ENCODE data around the gene ZNF10. TPM values are rescaled to one million over a fixed set of nuclear protein-coding genes. Genes with fewer than 3 reads are reported as not detected.

ZNF10 gene
- total and polyA plus RNA-seq, 5 donors from 2014 or later, result 4.8 to 24.2 (median 13.4) TPM

DNA sequence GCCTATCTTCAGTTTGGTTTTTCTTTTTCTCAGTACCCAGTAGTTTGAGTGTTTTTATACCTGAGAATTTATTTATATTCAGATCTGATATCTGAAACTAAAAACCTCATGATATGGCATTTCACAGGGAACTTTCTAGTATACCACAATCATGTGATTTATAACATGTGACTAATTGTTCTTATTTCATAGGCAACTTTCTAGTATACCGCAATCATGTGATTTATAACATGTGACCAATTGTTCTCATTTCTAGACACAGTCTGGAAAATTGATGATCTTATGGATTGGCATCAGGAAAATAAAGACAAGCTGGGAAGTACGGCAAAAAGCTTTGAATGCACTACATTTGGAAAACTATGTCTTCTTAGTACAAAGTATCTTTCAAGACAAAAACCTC is 71.5 kb downstream of the ZNF10 start:
- Mint-ChIP-seq H3K27ac (no peak overlapping the region), H3K4me1 (peaks cover 0 to 2% (median 0%) of the 10 kb centered on the region in 4 donors), H3K9me3 (peaks cover 0 to 74% (median 31%) of the 10 kb centered on the region in 7 donors), H3K36me3 (peaks cover 40% of the 10 kb centered on the region), H3K27me3 (no peaks in the 10 kb centered on the region), H3K4me3 (no peak overlapping the region)
- Histone ChIP-seq H3K27ac (ENCODE audit: insufficient read depth, low read length, poor library complexity, severe bottlenecking) (no peak overlapping the region), H3K36me3 (ENCODE audit: control insufficient read depth, insufficient read depth, low read length) (peaks cover 30% of the 10 kb centered on the region), H3K9me3 (ENCODE audit: control insufficient read depth in 2 of 2, low read length in 2 of 2) (peaks cover 70 to 72% of the 10 kb centered on the region in 2 experiments), H3K4me3 (ENCODE audit: low read depth, low read length) (peak overlapping the region; percentile 28), H3K27me3 (ENCODE audit: control insufficient read depth, insufficient read depth, low read length) (no peaks in the 10 kb centered on the region), H3K4me1 (ENCODE audit: control insufficient read depth, insufficient read depth, low read length, poor library complexity, severe bottlenecking) (no peaks in the 10 kb centered on the region)
- DNase-seq (no peak), ATAC-seq (ENCODE audit: low read depth in 2 of 2) (no peak)

DNA sequence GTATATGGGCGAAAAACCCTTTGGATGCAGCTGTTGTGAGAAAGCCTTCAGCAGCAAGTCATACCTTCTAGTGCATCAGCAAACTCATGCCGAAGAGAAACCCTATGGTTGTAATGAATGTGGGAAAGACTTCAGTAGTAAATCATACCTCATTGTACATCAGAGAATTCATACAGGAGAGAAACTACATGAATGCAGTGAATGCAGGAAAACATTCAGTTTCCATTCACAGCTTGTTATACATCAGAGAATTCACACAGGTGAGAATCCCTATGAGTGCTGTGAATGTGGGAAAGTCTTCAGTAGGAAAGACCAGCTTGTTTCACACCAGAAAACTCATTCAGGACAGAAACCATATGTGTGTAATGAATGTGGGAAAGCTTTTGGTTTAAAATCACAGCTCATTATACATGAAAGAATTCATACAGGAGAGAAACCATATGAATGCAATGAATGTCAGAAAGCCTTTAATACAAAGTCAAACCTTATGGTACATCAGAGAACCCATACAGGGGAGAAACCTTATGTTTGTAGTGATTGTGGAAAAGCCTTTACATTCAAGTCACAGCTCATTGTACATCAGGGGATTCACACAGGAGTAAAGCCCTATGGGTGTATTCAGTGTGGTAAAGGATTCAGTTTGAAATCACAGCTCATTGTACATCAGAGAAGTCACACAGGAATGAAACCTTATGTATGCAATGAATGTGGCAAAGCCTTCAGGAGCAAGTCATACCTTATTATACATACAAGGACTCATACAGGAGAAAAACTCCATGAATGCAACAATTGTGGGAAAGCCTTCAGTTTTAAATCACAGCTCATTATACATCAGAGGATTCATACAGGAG is 72.3 kb downstream of the ZNF10 start:
- no peak for ATAC-seq (ENCODE audit: low read depth in 2 of 2)
- peaks cover 0 to 2% (median 0%) of the 10 kb centered on the region in 4 donors for H3K4me1 Mint-ChIP-seq
- peak overlapping the region in 1 of 4 donors; percentile 15 for H3K4me3 Mint-ChIP-seq
- peak overlapping the region; percentile 6 for H3K4me3 ChIP-seq (ENCODE audit: low read depth, low read length)
- no peak for DNase-seq
- H3K36me3 ChIP-seq (ENCODE audit: control insufficient read depth, insufficient read depth, low read length), result peaks cover 30% of the 10 kb centered on the region
- H3K27me3 ChIP-seq (ENCODE audit: control insufficient read depth, insufficient read depth, low read length), result no peaks in the 10 kb centered on the region
- no peak overlapping the region for H3K27ac ChIP-seq (ENCODE audit: insufficient read depth, low read length, poor library complexity, severe bottlenecking)
- no peaks in the 10 kb centered on the region for H3K27me3 Mint-ChIP-seq
- no peaks in the 10 kb centered on the region for H3K4me1 ChIP-seq (ENCODE audit: control insufficient read depth, insufficient read depth, low read length, poor library complexity, severe bottlenecking)
- no peak overlapping the region for H3K27ac Mint-ChIP-seq
- peaks cover 40% of the 10 kb centered on the region for H3K36me3 Mint-ChIP-seq
- H3K9me3 ChIP-seq (ENCODE audit: control insufficient read depth in 2 of 2, low read length in 2 of 2), result peaks cover 78 to 80% of the 10 kb centered on the region in 2 experiments
- H3K9me3 Mint-ChIP-seq, result peaks cover 0 to 81% (median 31%) of the 10 kb centered on the region in 7 donors

DNA sequence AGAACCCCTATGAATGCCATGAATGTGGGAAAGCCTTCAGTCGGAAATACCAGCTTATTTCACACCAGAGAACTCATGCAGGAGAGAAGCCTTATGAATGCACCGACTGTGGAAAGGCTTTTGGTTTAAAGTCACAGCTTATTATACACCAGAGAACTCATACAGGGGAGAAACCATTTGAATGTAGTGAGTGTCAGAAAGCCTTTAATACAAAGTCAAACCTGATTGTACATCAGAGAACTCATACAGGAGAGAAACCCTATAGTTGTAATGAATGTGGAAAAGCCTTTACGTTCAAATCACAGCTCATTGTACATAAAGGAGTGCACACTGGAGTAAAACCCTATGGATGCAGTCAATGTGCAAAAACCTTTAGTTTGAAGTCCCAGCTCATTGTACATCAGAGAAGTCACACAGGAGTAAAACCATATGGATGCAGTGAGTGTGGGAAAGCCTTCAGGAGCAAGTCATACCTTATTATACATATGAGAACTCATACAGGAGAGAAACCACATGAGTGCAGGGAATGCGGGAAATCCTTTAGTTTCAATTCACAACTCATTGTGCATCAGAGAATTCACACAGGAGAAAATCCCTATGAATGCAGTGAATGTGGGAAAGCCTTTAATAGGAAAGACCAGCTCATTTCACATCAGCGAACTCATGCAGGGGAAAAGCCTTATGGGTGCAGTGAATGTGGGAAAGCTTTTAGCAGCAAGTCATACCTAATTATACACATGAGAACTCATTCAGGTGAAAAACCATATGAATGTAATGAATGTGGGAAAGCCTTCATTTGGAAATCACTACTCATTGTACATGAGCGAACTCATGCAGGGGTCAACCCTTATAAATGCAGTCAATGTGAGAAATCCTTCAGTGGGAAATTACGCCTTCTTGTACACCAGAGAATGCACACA is 73.2 kb downstream of the ZNF10 start:
- no peak for ATAC-seq (ENCODE audit: low read depth in 2 of 2)
- H3K27me3 Mint-ChIP-seq, result no peaks in the 10 kb centered on the region
- H3K4me1 Mint-ChIP-seq, result peaks cover 0 to 2% (median 0%) of the 10 kb centered on the region in 4 donors
- H3K9me3 Mint-ChIP-seq, result peaks cover 0 to 89% (median 31%) of the 10 kb centered on the region in 7 donors
- no peak for DNase-seq
- no peaks in the 10 kb centered on the region for H3K27me3 ChIP-seq (ENCODE audit: control insufficient read depth, insufficient read depth, low read length)
- peaks cover 30% of the 10 kb centered on the region for H3K36me3 ChIP-seq (ENCODE audit: control insufficient read depth, insufficient read depth, low read length)
- no peaks in the 10 kb centered on the region for H3K4me1 ChIP-seq (ENCODE audit: control insufficient read depth, insufficient read depth, low read length, poor library complexity, severe bottlenecking)
- peaks cover 40% of the 10 kb centered on the region for H3K36me3 Mint-ChIP-seq
- peak overlapping the region; percentile 23 for H3K4me3 ChIP-seq (ENCODE audit: low read depth, low read length)
- peak overlapping the region in 1 of 4 donors; percentile 15 for H3K4me3 Mint-ChIP-seq
- H3K27ac Mint-ChIP-seq, result peak overlapping the region in 1 of 3 donors; percentile 43
- peaks cover 84 to 89% of the 10 kb centered on the region in 2 experiments for H3K9me3 ChIP-seq (ENCODE audit: control insufficient read depth in 2 of 2, low read length in 2 of 2)
- H3K27ac ChIP-seq (ENCODE audit: insufficient read depth, low read length, poor library complexity, severe bottlenecking), result no peak overlapping the region

DNA sequence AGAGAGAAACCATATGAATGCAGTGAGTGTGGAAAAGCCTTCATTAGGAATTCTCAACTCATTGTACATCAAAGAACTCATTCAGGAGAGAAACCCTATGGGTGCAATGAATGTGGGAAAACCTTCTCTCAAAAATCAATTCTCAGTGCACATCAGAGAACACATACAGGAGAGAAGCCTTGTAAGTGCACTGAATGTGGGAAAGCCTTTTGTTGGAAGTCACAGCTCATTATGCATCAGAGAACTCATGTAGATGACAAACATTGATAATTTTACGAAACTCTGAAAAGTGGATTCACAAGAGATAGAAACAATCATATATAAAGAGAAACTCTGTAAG is 73.8 kb downstream of the ZNF10 start:
- Mint-ChIP-seq H3K9me3 (peaks cover 0 to 87% (median 31%) of the 10 kb centered on the region in 7 donors), H3K4me3 (no peak overlapping the region), H3K27ac (no peak overlapping the region), H3K27me3 (no peaks in the 10 kb centered on the region), H3K4me1 (peaks cover 0 to 2% (median 0%) of the 10 kb centered on the region in 4 donors), H3K36me3 (peaks cover 37% of the 10 kb centered on the region)
- Histone ChIP-seq H3K27me3 (ENCODE audit: control insufficient read depth, insufficient read depth, low read length) (no peaks in the 10 kb centered on the region), H3K27ac (ENCODE audit: insufficient read depth, low read length, poor library complexity, severe bottlenecking) (no peak overlapping the region), H3K4me3 (ENCODE audit: low read depth, low read length) (peak overlapping the region; percentile 23), H3K36me3 (ENCODE audit: control insufficient read depth, insufficient read depth, low read length) (peaks cover 30% of the 10 kb centered on the region), H3K4me1 (ENCODE audit: control insufficient read depth, insufficient read depth, low read length, poor library complexity, severe bottlenecking) (no peaks in the 10 kb centered on the region), H3K9me3 (ENCODE audit: control insufficient read depth in 2 of 2, low read length in 2 of 2) (peaks cover 85 to 95% of the 10 kb centered on the region in 2 experiments)
- no peak for ATAC-seq (ENCODE audit: low read depth in 2 of 2)
- no peak for DNase-seq

DNA sequence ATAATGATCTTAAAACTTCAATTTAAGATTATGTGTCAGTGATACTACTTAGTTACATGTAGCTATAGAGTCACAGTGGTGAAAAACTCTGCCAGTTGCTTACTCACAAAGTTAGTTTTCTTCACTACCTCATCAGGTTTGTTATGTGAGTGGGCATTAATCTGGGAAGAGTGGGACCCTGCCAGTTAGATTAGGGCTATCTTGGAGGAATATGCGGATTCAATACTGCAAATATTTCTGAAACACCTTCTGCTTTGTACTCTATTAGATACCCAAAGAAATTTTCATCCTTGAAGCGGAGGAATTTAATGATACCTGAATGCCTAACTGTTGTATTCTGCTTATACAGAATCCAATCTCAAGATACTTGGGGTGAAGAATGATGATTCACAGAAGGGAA is 76.0 kb downstream of the ZNF10 start:
- peaks cover 17% of the 10 kb centered on the region for H3K36me3 Mint-ChIP-seq

More for the DNA sequence above, 76.0 kb downstream of the ZNF10 start:
- Histone ChIP-seq H3K4me3 (ENCODE audit: low read depth, low read length) (no peak overlapping the region), H3K9me3 (ENCODE audit: control insufficient read depth in 2 of 2, low read length in 2 of 2) (peaks cover 88 to 99% of the 10 kb centered on the region in 2 experiments), H3K4me1 (ENCODE audit: control insufficient read depth, insufficient read depth, low read length, poor library complexity, severe bottlenecking) (no peaks in the 10 kb centered on the region), H3K27me3 (ENCODE audit: control insufficient read depth, insufficient read depth, low read length) (no peaks in the 10 kb centered on the region), H3K27ac (ENCODE audit: insufficient read depth, low read length, poor library complexity, severe bottlenecking) (no peak overlapping the region), H3K36me3 (ENCODE audit: control insufficient read depth, insufficient read depth, low read length) (peaks cover 19% of the 10 kb centered on the region)
- no peak for DNase-seq
- Mint-ChIP-seq H3K4me1 (peaks cover 0 to 2% (median 0%) of the 10 kb centered on the region in 4 donors), H3K27ac (no peak overlapping the region), H3K9me3 (peaks cover 0 to 78% (median 22%) of the 10 kb centered on the region in 7 donors), H3K4me3 (no peak overlapping the region), H3K27me3 (no peaks in the 10 kb centered on the region)
- no peak for ATAC-seq (ENCODE audit: low read depth in 2 of 2)

Other genes starting within 250 kb of the ZNF10 start
- 118 TPM for gene CHFR, start 243.0 kb upstream of the ZNF10 start, total RNA-seq
- gene CHFR, start 243.0 kb upstream of the ZNF10 start, polyA plus RNA-seq, result 10 to 100 TPM; 24.3 to 43.3 (median 37.4) TPM
- 3.1 TPM for gene ZNF605, start 174.3 kb upstream of the ZNF10 start, total RNA-seq
- 1 to 10 TPM in 3 of 4 donors, under 1 TPM in 1; 0.83 to 2.6 (median 1.7) TPM for gene ZNF605, start 174.3 kb upstream of the ZNF10 start, polyA plus RNA-seq
- gene ZNF26, start 144.3 kb upstream of the ZNF10 start, total RNA-seq, result 29.6 TPM
- gene ZNF26, start 144.3 kb upstream of the ZNF10 start, polyA plus RNA-seq, result 10 to 100 TPM in 2 of 4 donors, 1 to 10 TPM in 2; 6.9 to 16.2 (median 12.3) TPM
- gene ZNF84, start 93.1 kb upstream of the ZNF10 start, total RNA-seq, result 20.2 TPM
- 10 to 100 TPM; 11.6 to 16.5 (median 14.0) TPM for gene ZNF84, start 93.1 kb upstream of the ZNF10 start, polyA plus RNA-seq
- gene ZNF140, start 49.7 kb upstream of the ZNF10 start, total RNA-seq, result 12.7 TPM
- 10 to 100 TPM; 26.0 to 31.7 (median 28.1) TPM for gene ZNF140, start 49.7 kb upstream of the ZNF10 start, polyA plus RNA-seq
- gene ZNF891, start 353 bp upstream of the ZNF10 start, total RNA-seq, result 3.0 TPM
- under 1 TPM; 0.29 to 0.75 (median 0.48) TPM for gene ZNF891, start 353 bp upstream of the ZNF10 start, polyA plus RNA-seq
- 8.0 TPM for gene ZNF268, start 50.9 kb downstream of the ZNF10 start, total RNA-seq
- gene ZNF268, start 50.9 kb downstream of the ZNF10 start, polyA plus RNA-seq, result 10 to 100 TPM in 3 of 4 donors, 1 to 10 TPM in 1; 9.2 to 21.1 (median 16.3) TPM
- gene ANHX, start 105.2 kb downstream of the ZNF10 start, total RNA-seq, result not detected
- gene ANHX, start 105.2 kb downstream of the ZNF10 start, polyA plus RNA-seq, result not detected

All from CD4-positive, CD25-positive, alpha-beta regulatory T cell (primary cell).